ENCODE results near the gene C4orf50.

Gene C4orf50

GRCh38 chr4:5854929-5855328 is 163.3 kb downstream of the C4orf50 start:
- Histone ChIP-seq H3K4me3 (ENCODE audit: low read depth in 1 of 2, low read length in 1 of 2) (no peak overlapping the region), H3K27me3 (no peaks in the 10 kb centered on the region), H3K4me1 (ENCODE audit: control insufficient read depth in 1 of 2, insufficient read depth in 1 of 2, low read depth in 1 of 2, low read length in 1 of 2) (no peaks in the 10 kb centered on the region), H3K27ac (no peak overlapping the region), H3K36me3 (no peaks in the 10 kb centered on the region), H3K9me3 (no peaks in the 10 kb centered on the region)
- TF ChIP-seq CTCF (IDR thresholded peaks at IDR 0.05), result no peak

- H3K36me3 ChIP-seq, result no peaks in the 10 kb centered on the region
Measured at GRCh38 chr4:5852523-5853202, 165.6 kb downstream of the C4orf50 start.

DNA sequence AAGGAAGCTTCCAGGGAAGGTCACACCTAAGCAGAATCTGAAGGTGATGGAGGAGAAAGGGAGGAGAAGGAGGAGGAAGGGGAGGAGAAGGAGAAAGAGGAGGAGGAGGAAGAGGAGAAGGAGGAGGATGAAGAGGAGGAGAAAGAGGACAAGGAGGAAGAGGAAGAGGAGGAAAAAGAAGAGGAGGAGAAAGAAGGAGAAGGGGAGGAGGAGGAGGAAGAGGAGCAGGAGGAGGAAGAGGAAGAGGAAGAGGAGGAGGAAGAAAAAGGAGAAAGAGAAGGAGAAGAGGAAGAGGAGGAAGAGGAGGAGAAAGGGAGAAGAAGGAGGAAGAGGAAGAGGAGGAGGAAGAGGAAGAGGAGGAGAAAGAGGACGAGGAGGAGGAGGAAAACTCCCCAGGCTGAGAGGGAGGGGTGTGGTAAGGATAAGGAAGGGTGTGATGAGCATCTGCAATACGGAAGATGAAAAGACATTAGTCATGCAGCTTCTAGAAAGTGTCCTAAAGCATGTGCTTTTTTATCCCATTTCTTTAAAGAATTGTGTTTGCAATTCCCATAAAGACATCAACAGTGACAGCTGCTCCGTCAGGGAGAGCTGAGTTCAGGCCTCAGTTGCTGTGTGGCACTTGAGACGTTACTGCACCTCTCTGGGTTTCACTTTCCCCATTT is 166.5 kb downstream of the C4orf50 start:
- no peak for TF ChIP-seq CTCF (IDR thresholded peaks at IDR 0.05)

More at GRCh38 chr4:5852523-5853202, 165.6 kb downstream of the C4orf50 start:
- Histone ChIP-seq H3K4me1 (ENCODE audit: control insufficient read depth in 1 of 2, insufficient read depth in 1 of 2, low read depth in 1 of 2, low read length in 1 of 2) (no peaks in the 10 kb centered on the region), H3K4me3 (ENCODE audit: low read depth in 1 of 2, low read length in 1 of 2) (no peak overlapping the region), H3K27ac (no peak overlapping the region), H3K9me3 (no peaks in the 10 kb centered on the region), H3K27me3 (no peaks in the 10 kb centered on the region)
- TF ChIP-seq CTCF (IDR thresholded peaks at IDR 0.05), result no peak

More for the DNA sequence above, 166.5 kb downstream of the C4orf50 start:
- H3K27me3 ChIP-seq, result no peaks in the 10 kb centered on the region
- H3K4me1 ChIP-seq (ENCODE audit: control insufficient read depth in 1 of 2, insufficient read depth in 1 of 2, low read depth in 1 of 2, low read length in 1 of 2), result no peaks in the 10 kb centered on the region
- H3K9me3 ChIP-seq, result no peaks in the 10 kb centered on the region
- no peak overlapping the region for H3K4me3 ChIP-seq (ENCODE audit: low read depth in 1 of 2, low read length in 1 of 2)
- no peaks in the 10 kb centered on the region for H3K36me3 ChIP-seq
- H3K27ac ChIP-seq, result no peak overlapping the region

Measured in neutrophil (primary cell).